Neural progenitor cell (in vitro differentiated cells): ENCODE data around the gene GUCY2C. TPM values are rescaled to one million over a fixed set of nuclear protein-coding genes. Genes with fewer than 3 reads are reported as not detected.
"Not testable (repeated sequence)": the region's sequence is repeated elsewhere in the genome, so short reads cannot be mapped to it uniquely, and the experiment has no call there.

Source experiments
- DNase-seq: peaks from one replicate; pipeline ENCODE4 v3.0.0-alpha.2; 2016; ENCODE audit warnings: low spot score
- H2AFZ ChIP-seq: fragments of 200-600 bp; sonication (generic); replicated peaks from 2 replicates; pipeline ENCODE4 v1.6.1; 2016; ENCODE audit warnings: antibody characterized with exemption
- H3F3A ChIP-seq: fragments of 200-600 bp; sonication (generic); 2 replicates; pipeline ENCODE4 v1.6.1; 2016; ENCODE audit warnings: antibody characterized with exemption, low read depth
- H3K27ac ChIP-seq: fragments of 200-600 bp; sonication (generic); 2 replicates; pipeline ENCODE4 v1.5.1; 2016; ENCODE audit warnings: mild to moderate bottlenecking
- H3K27me3 ChIP-seq: fragments of 200-600 bp; sonication (generic); 2 replicates; pipeline ENCODE4 v1.6.1; 2016; ENCODE audit warnings: mild to moderate bottlenecking, moderate library complexity
- H3K36me3 ChIP-seq: fragments of 200-600 bp; sonication (generic); 2 replicates; pipeline ENCODE4 v1.5.1; 2016
- H3K4me1 ChIP-seq: fragments of 200-600 bp; sonication (generic); 2 replicates; pipeline ENCODE4 v1.6.1; 2016; ENCODE audit warnings: mixed run types
- H3K4me2 ChIP-seq: fragments of 200-600 bp; sonication (generic); 2 replicates; pipeline ENCODE4 v1.6.1; 2016
- H3K4me3 ChIP-seq: fragments of 200-600 bp; sonication (generic); 2 replicates; pipeline ENCODE4 v1.5.1; 2016
- H3K79me2 ChIP-seq: fragments of 200-600 bp; sonication (generic); 2 replicates; pipeline ENCODE4 v1.6.1; 2016; ENCODE audit warnings: low read depth
- H3K9ac ChIP-seq: fragments of 200-600 bp; sonication (generic); 2 replicates; pipeline ENCODE4 v1.6.1; 2016
- H3K9me3 ChIP-seq: fragments of 200-600 bp; sonication (generic); 2 replicates; pipeline ENCODE4 v1.5.1; 2016; ENCODE audit warnings: low read depth
- H4K20me1 ChIP-seq: fragments of 200-600 bp; sonication (generic); 2 replicates; pipeline ENCODE4 v1.6.1; 2016; ENCODE audit warnings: low read depth
- H3K27ac Mint-ChIP-seq: 3 replicates; pipeline ENCODE4 v1.8.0; 2021; ENCODE audit warnings: mixed read lengths
- H3K27me3 Mint-ChIP-seq: 2 replicates; pipeline ENCODE4 v1.8.0; 2022; ENCODE audit warnings: low read depth, mild to moderate bottlenecking, inconsistent platforms, moderate library complexity, mixed read lengths; ENCODE audit not compliant: insufficient read depth
- H3K36me3 Mint-ChIP-seq: 3 replicates; pipeline ENCODE4 v1.8.0; 2021; ENCODE audit warnings: mixed read lengths
- H3K4me1 Mint-ChIP-seq: 3 replicates; pipeline ENCODE4 v1.8.0; 2021; ENCODE audit warnings: mixed read lengths
- H3K4me3 Mint-ChIP-seq: 3 replicates; pipeline ENCODE4 v1.8.0; 2021; ENCODE audit warnings: mild to moderate bottlenecking, moderate library complexity, mixed read lengths
- H3K9me3 Mint-ChIP-seq: 3 replicates; pipeline ENCODE4 v1.8.0; 2020; ENCODE audit warnings: mixed read lengths
- CTCF ChIP-seq: fragments of 200-600 bp; sonication (generic); IDR thresholded peaks from 2 replicates; pipeline ENCODE4 v1.5.1; 2017; ENCODE audit warnings: antibody characterized with exemption, mild to moderate bottlenecking
- EZH2 ChIP-seq: fragments of 200-600 bp; sonication (generic); IDR thresholded peaks from 2 replicates; pipeline ENCODE4 v1.6.1; 2017; ENCODE audit warnings: antibody characterized with exemption, mild to moderate bottlenecking, moderate library complexity
- EZH2phosphoT487 ChIP-seq: fragments of 200-600 bp; sonication (generic); IDR thresholded peaks from 2 replicates; pipeline ENCODE4 v1.6.1; 2017; ENCODE audit warnings: antibody characterized with exemption
- total RNA-seq: library from RNA; depleted of rRNA; stranded (reverse); fragments of >200 nt; gene quantifications from 2 replicates; pipeline ENCODE4 v1.2.3, GENCODE V29; 2015; ENCODE audit warnings: low replicate concordance

Gene GUCY2C
- total RNA-seq, 1 donor from 2014 or later, result not detected

GRCh38 chr12:14689996-14690395, 6.4 kb downstream of the GUCY2C start:
- no peaks in the 10 kb centered on the region for H3K4me1 ChIP-seq
- no peaks in the 10 kb centered on the region for H4K20me1 ChIP-seq
- H3K4me2 ChIP-seq, result no peak overlapping the region
- no peaks in the 10 kb centered on the region for H3K9me3 Mint-ChIP-seq
- no peak overlapping the region for H3K27ac ChIP-seq
- H3K27me3 Mint-ChIP-seq, result peaks cover 2% of the 10 kb centered on the region
- H3K27ac Mint-ChIP-seq, result no peak overlapping the region
- no peak overlapping the region for H2AFZ ChIP-seq
- H3K4me1 Mint-ChIP-seq, result no peaks in the 10 kb centered on the region
- no peaks in the 10 kb centered on the region for H3F3A ChIP-seq
- no peaks in the 10 kb centered on the region for H3K27me3 ChIP-seq
- no peak for DNase-seq
- H3K36me3 ChIP-seq, result no peaks in the 10 kb centered on the region
- H3K9me3 ChIP-seq, result no peaks in the 10 kb centered on the region
- no peaks in the 10 kb centered on the region for H3K36me3 Mint-ChIP-seq
- no peak overlapping the region for H3K4me3 Mint-ChIP-seq
- no peaks in the 10 kb centered on the region for H3K79me2 ChIP-seq
- H3K4me3 ChIP-seq, result no peak overlapping the region
- no peak overlapping the region for H3K9ac ChIP-seq
- TF ChIP-seq CTCF (no peak), EZH2phosphoT487 (no peak), EZH2 (no peak)

- Histone ChIP-seq H2AFZ (no peak overlapping the region), H3F3A (no peaks in the 10 kb centered on the region), H3K4me3 (no peak overlapping the region), H3K36me3 (no peaks in the 10 kb centered on the region), H3K4me2 (no peak overlapping the region), H3K9me3 (no peaks in the 10 kb centered on the region), H3K27ac (no peak overlapping the region), H3K4me1 (no peaks in the 10 kb centered on the region), H3K27me3 (no peaks in the 10 kb centered on the region), H4K20me1 (no peaks in the 10 kb centered on the region), H3K79me2 (no peaks in the 10 kb centered on the region), H3K9ac (no peak overlapping the region)
- H3K27ac Mint-ChIP-seq, result no peak overlapping the region
- no peak for DNase-seq
- H3K4me3 Mint-ChIP-seq, result no peak overlapping the region
- H3K4me1 Mint-ChIP-seq, result no peaks in the 10 kb centered on the region
- H3K27me3 Mint-ChIP-seq, result peaks cover 2% of the 10 kb centered on the region
- H3K36me3 Mint-ChIP-seq, result no peaks in the 10 kb centered on the region
- TF ChIP-seq CTCF (no peak), EZH2phosphoT487 (no peak), EZH2 (no peak)
- H3K9me3 Mint-ChIP-seq, result no peaks in the 10 kb centered on the region
Observed at GRCh38 chr12:14689144-14689543, 7.3 kb downstream of the GUCY2C start.

GRCh38 chr12:14682231-14682630, 14.2 kb downstream of the GUCY2C start:
- not testable (repeated sequence) for H3K27me3 ChIP-seq, H3K36me3 ChIP-seq, H3K4me2 ChIP-seq, H3K9me3 Mint-ChIP-seq, H4K20me1 ChIP-seq, H3K4me1 ChIP-seq, H3K9me3 ChIP-seq, H3K36me3 Mint-ChIP-seq, H3F3A ChIP-seq, DNase-seq, H3K9ac ChIP-seq, H3K4me3 ChIP-seq, H3K27me3 Mint-ChIP-seq, H3K27ac ChIP-seq, H2AFZ ChIP-seq, H3K4me1 Mint-ChIP-seq, H3K27ac Mint-ChIP-seq, H3K79me2 ChIP-seq, H3K4me3 Mint-ChIP-seq

GRCh38 chr12:14681625-14682024, 14.8 kb downstream of the GUCY2C start:
- H3K9me3 Mint-ChIP-seq, result no peaks in the 10 kb centered on the region
- no peak for DNase-seq
- no peak overlapping the region for H3K4me3 Mint-ChIP-seq
- no peak overlapping the region for H3K27ac ChIP-seq
- no peak overlapping the region for H3K9ac ChIP-seq
- H3K36me3 Mint-ChIP-seq, result no peaks in the 10 kb centered on the region
- H3K4me1 Mint-ChIP-seq, result no peaks in the 10 kb centered on the region
- no peaks in the 10 kb centered on the region for H3K27me3 ChIP-seq
- H3F3A ChIP-seq, result no peaks in the 10 kb centered on the region
- H4K20me1 ChIP-seq, result no peaks in the 10 kb centered on the region
- H3K27me3 Mint-ChIP-seq, result peaks cover 3% of the 10 kb centered on the region
- H3K4me3 ChIP-seq, result no peak overlapping the region
- H2AFZ ChIP-seq, result no peak overlapping the region
- no peaks in the 10 kb centered on the region for H3K4me1 ChIP-seq
- no peak for TF ChIP-seq EZH2
- H3K4me2 ChIP-seq, result no peak overlapping the region
- no peaks in the 10 kb centered on the region for H3K9me3 ChIP-seq
- H3K27ac Mint-ChIP-seq, result no peak overlapping the region
- no peaks in the 10 kb centered on the region for H3K79me2 ChIP-seq
- H3K36me3 ChIP-seq, result no peaks in the 10 kb centered on the region
